GM18907 (cell line): ENCODE measurements around the gene ZNF433.
A peak's percentile ranks its signal among the peaks of the same experiment; 100 is the strongest.
"Not testable (repeated sequence)": the region's sequence is repeated elsewhere in the genome, so short reads cannot be mapped to it uniquely, and the experiment has no call there.

Experiments
- ATAC-seq: cut with Tn5 transposase; IDR thresholded peaks from one replicate; pipeline ENCODE4 v1.9.1; 2021; ENCODE audit warnings: mild to moderate bottlenecking, moderate library complexity; ENCODE audit not compliant: unreplicated experiment

ZNF433 gene

DNA sequence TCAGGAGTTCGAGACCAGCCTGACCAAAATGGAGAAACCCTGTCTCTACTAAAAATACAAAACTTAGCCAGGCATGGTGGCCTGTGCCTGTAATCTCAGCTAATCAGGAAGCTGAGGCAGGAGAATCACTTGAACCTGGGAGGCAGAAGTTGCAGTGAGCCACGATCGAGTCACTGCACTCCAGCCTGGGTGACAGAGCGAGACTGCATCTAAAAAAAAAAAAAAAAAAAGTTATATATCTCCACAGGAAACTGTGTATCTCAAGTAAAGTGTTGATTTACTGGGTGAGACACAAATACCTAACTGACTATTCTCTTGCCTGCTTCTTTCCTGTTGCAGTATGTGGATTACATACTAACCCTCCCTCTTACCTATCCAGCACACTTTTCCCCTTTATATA is 43.6 kb downstream of the ZNF433 start:
- not testable (repeated sequence) for ATAC-seq

DNA sequence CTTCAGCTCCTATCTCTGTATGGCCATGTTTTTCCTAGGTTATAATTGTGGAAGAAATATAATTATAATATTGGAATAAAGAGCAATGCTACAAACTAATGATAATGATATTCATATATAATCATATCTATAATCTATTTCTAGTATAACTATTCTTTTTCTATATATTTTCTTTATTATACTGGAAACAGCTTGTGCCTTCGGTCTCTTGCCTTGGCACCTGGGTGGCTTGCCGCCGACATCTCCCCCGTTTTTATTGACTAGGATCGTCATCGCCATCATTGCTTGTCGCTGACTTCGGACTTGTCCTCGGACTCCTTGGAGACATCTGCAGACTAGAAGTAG is 46.4 kb downstream of the ZNF433 start:
- ATAC-seq = no peak

DNA sequence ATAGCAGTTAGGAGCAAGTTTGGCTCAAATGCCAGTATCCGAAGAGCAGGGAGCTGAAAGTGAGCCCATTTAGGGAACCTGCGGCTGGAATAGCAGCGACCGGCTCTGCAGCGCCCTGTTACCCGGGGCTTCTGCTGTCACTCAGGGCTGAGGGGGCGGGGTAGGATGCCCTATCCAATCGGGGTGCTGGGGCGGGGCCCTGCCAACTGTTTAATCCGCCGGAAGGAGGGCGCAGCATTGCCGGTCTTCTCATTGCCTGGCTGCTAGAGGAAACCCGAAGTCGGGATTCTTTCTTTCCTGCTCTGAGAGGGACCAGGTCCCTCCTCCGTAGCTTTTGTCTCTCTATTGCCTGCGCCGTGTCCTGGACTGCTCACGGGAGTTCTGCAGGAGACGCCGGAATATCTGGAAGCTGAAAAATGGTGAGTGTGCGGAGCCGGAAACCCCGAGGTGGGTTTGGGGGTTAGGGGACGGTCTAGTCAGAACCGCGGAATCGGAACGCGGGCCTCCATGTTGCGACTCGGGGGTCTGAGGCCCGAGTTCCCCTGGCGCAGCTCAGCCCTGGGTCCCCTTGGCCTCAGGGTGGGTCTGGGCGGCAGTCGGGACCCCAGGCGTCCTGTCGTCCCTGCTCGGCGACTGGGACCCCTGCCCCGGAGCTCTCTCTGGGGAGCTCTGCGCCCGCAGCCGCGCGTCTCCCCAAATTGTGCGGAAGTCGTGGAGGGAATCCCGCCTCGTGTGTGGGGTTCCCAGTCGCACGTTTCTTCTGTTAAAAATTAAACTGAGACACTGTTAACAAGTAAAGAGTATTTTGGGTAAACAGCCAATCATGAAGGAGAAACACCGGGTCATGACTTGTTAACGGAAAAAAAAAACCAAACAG is 47.8 kb downstream of the ZNF433 start:
- peak; percentile 72 for ATAC-seq

DNA sequence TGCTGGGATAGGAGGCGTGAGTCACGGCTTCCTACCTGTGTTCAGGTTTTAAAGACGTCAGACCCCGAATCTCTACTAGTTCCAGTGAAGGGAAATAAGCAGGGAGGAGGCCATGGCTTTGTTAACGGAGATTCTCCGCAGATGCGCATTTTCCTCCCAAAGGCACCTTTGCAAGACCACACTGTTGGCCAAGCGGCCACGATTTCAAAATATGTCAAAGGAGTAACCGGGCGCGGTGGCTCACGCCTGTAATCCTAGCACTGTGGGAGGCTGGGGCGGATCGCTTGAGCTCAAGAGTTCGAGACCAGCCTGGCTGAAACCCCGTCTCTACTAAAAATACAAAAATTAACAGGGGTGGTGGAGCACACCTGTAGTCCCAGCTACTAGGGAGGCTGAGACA is 48.7 kb downstream of the ZNF433 start:
- no peak for ATAC-seq

DNA sequence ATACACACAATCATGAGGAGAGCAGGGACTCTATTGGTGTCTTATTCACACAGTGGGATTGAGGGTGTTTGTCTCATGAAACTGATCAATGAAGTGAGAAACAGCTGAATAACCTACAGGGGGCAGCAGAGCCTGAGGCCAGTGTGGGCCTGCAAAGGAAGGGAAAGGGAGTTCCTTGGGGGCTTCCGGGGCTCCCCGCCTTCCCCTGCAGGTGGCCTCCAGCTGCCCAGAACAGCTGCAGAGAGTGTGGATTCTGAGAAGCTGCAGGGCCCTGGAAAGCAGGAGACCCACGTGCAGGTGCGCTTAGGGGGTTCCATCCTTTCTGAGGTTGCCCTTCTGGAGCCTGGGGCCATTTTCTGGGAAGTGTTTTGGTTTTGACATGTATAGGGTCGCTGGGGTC is 50.5 kb downstream of the ZNF433 start:
- ATAC-seq = no peak

DNA sequence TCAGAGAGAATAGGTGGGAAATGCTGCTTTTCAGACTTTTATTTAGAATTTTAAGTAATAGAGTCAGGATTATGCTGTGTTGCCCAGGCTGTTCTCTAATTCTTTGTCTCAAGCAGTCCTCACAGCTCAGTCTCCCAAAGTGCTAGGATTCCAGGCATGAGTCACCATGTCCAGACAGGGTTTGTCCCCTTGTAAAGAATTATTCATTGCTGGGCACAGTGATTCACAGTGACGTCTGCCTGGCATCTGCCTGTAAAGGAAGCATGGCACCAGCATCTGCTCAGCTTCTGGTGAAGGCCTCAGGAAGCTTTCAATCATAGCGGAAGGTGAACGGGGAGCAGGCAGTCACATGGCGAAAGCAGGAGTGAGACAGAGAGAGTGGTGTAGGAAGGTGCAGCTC is 53.0 kb downstream of the ZNF433 start:
- ATAC-seq = no peak

DNA sequence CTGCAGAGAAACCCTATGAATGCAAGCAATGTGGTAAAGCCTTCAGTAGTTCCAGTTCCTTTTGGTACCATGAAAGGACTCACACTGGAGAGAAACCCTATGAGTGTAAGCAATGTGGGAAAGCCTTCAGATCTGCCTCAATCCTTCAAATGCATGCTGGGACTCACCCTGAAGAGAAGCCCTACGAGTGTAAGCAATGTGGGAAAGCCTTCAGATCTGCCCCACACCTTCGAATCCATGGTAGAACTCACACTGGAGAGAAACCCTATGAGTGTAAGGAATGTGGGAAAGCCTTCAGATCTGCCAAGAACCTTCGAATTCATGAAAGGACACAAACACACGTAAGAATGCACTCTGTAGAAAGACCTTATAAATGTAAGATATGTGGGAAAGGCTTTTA is 56.0 kb downstream of the ZNF433 start:
- ATAC-seq = no peak

DNA sequence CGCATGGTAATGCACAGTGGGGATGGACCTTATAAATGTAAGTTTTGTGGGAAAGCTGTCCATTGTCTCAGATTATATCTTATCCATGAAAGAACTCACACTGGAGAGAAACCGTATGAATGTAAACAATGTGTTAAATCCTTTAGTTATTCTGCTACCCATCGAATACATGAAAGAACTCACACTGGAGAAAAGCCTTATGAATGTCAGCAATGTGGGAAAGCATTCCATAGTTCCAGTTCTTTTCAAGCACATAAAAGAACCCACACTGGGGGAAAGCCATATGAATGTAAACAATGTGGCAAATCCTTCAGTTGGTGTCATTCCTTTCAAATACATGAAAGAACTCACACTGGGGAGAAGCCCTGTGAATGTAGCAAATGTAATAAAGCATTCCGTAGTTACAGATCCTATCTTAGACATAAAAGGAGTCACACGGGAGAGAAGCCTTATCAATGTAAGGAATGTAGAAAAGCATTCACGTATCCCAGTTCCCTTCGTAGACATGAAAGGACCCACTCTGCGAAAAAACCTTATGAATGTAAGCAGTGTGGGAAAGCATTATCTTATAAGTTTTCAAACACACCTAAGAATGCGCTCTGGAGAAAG is 56.9 kb downstream of the ZNF433 start:
- no peak for ATAC-seq

DNA sequence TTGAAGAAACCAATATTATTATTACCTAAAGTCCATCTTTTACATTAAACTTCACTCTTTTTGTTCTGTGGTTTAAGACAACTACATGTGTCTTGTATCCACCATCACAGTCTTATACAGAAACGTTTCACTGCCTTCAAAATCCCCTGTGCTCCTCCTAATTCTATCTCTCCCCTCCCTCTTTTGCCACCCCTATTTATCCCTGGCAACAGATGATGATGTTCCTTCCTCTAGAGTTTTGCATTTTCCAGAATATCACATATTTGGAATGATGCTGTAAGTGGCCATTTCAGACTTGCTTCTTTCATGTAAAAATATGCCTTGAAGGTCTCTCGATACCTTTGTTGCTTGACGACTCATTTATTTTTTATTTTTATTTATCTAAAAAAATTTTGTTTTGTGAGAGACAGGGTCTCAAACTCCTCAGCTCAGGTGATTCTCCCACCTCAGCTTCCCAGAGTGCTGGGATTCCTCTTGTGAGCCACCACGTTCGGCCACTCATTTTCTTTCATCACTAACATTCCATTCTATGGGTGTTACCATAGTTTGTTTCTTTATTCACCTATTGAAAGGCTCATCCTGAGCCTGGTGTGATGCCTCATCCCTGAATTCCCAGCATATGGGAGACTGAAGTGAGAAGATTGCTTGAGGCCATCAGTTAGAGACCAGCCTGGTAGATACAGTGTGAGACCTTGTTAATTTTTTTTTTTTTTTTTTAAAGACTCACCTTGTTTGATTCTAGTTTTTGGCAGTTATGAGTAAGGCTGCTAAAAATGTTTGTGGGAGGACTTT is 62.3 kb downstream of the ZNF433 start:
- ATAC-seq = no peak

DNA sequence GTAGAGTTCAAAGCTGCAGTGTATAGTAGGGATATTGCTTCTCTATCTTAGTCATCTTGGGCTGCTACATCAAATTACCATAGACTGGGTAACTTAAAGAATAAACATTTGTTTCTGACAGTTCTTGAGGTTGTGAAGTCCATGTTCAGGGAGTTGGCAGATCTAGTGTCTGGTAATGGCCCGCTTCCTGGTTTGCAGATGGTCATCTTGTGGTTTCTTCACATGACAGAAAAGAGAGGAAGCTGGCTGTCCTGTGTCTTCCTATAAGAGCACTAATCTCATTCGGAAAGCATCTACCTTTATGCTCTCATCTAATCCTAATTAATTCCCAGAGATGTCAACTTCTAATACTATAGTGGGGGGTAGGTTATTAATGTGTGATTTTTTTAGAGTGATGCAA is 64.4 kb downstream of the ZNF433 start:
- ATAC-seq = no peak

DNA sequence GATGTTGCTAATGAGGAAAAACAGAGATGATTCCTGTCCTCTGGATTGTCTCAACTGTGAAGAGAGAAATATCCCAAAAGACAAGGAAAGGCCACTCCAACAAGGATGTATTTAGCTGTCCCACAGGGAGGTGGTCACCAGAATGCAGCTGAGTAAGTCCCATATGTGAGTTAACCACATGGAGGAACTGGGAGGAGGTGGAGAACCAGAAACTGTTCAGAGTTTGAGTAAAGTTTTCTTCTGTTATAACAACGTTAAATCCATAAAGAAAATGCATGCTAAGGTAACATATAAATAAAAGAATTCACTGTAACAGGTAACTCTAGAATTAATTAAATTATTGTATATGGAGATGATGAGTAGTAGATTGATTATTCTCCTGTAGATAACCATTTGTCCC is 65.3 kb downstream of the ZNF433 start:
- ATAC-seq = no peak

DNA sequence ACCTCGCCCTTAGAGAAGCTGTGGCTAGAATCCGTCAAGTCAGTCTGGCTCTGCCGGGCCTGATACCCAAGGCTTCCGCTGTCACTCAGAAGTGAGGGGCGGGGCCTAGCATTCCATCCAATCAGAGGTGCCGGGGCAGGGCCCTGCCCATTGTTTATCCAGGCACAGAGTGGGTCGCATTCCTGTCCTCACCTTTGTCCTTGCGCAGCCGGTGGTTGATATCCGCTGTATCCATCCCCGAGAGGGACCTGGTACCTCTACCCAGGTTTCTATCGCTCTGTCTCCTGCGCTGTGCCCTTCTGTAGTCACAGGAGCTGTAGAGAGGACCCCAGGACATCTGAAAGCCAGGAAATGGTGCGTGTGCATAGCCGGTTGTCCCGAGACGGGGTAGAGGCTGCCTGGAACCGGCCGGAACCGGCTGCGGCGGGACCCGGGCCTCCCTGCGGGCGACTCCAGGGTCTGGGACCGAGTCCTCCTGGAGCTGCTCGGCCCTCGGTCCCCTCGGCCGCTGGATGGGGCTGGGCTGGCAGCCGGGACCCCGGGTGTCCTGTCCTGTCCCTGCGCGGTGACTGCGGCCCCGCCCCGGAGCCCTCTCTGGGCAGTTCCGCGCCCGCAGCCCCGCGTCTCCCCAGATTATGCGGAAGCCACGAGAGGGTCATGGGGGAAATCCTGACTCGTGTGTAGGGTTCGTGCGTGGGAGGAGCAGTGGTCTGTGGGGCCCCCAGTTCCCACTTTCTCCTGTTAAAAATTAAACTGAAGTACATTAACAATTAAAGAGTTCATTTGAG is 70.4 kb downstream of the ZNF433 start, which contains the start of gene ZNF763:
Gene ZNF763, plus strand, starts transcription at position 183 of the 788 bp plus-strand sequence. Its CDS starts 169 bp downstream, at position 352.
- ATAC-seq = peak; percentile 86
